NT2/D1 (cell line): ENCODE measurements around the gene CHRNA1.
A peak's percentile ranks its signal among the peaks of the same experiment; 100 is the strongest.

Experiments
- DNase-seq: peaks from one replicate; pipeline ENCODE4 v3.0.0-alpha.2; 2011; ENCODE audit warnings: low read depth, low spot score
- H3K27me3 ChIP-seq: 2 replicates; pipeline ENCODE4 v1.6.0; 2011; ENCODE audit warnings: mild to moderate bottlenecking; ENCODE audit not compliant: insufficient read length, insufficient read depth
- H3K36me3 ChIP-seq: 2 replicates; pipeline ENCODE4 v1.6.1; 2011; ENCODE audit warnings: mild to moderate bottlenecking, low read length, mixed read lengths; ENCODE audit not compliant: insufficient read depth, insufficient read length
- H3K4me1 ChIP-seq: 2 replicates; pipeline ENCODE4 v1.5.1; 2011; ENCODE audit not compliant: insufficient read depth, insufficient read length
- H3K4me3 ChIP-seq: 2 replicates; pipeline ENCODE4 v1.5.1; 2011; ENCODE audit warnings: low read depth; ENCODE audit not compliant: insufficient read length
- H3K9ac ChIP-seq: 2 replicates; pipeline ENCODE4 v1.6.0; 2011; ENCODE audit warnings: low read depth; ENCODE audit not compliant: insufficient read length
- H3K9me3 ChIP-seq: 2 replicates; pipeline ENCODE4 v1.5.1; 2011; ENCODE audit warnings: mild to moderate bottlenecking, low read length; ENCODE audit not compliant: insufficient read depth
- SUZ12 ChIP-seq: IDR thresholded peaks from 2 replicates; pipeline ENCODE4 v1.6.1; 2011; ENCODE audit not compliant: insufficient read length, insufficient read depth; ENCODE audit errors: extremely low read depth
- YY1 ChIP-seq: IDR thresholded peaks from 2 replicates; pipeline ENCODE4 v1.6.1; 2011; ENCODE audit not compliant: insufficient read length, insufficient read depth
- ZNF274 ChIP-seq: IDR thresholded peaks from 2 replicates; pipeline ENCODE4 v1.6.1; 2011; ENCODE audit warnings: mild to moderate bottlenecking, low read depth, low read length

Gene CHRNA1

DNA sequence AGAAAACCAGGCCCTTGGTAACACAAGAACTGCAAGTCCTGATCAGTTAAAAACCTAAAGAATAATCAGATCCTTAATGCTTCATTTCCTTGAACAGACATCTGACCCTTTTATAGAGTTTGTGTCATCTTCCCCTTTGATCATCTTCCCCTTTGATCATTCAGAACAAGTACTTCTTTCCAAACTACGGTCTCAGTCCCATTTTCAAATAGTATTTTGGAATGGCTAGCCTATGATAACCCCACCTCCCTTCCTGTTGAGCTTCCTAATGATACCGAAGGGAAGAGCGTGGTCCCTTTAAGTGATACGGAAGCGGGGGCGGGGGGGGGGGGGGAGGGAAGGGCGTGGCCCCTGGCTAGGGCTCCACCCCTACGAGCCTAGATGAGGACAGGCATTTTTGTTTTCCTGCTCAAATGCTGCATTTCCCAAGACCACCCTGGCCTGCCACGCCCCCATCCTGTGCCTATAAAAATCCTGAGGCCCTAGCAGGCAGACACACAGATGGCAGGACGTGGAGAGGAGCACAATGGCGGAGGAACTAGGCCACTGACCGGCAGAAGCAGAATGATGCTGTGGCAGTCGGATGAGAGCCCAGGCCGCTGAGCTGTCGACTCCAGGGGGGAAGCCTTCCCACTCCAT lies 24.1 kb upstream of the CHRNA1 start:
- no peaks in the 10 kb centered on the region for H3K27me3 ChIP-seq
- no peak overlapping the region for H3K4me3 ChIP-seq
- H3K9ac ChIP-seq = peak overlapping the region; percentile 46
- no peaks in the 10 kb centered on the region for H3K36me3 ChIP-seq
- no peak for DNase-seq
- H3K9me3 ChIP-seq = peaks cover 10% of the 10 kb centered on the region; the same call in 1 of the 2 replicates
- H3K4me1 ChIP-seq = peaks cover 12% of the 10 kb centered on the region
- TF ChIP-seq SUZ12 (no peak), YY1 (no peak), ZNF274 (no peak)

DNA sequence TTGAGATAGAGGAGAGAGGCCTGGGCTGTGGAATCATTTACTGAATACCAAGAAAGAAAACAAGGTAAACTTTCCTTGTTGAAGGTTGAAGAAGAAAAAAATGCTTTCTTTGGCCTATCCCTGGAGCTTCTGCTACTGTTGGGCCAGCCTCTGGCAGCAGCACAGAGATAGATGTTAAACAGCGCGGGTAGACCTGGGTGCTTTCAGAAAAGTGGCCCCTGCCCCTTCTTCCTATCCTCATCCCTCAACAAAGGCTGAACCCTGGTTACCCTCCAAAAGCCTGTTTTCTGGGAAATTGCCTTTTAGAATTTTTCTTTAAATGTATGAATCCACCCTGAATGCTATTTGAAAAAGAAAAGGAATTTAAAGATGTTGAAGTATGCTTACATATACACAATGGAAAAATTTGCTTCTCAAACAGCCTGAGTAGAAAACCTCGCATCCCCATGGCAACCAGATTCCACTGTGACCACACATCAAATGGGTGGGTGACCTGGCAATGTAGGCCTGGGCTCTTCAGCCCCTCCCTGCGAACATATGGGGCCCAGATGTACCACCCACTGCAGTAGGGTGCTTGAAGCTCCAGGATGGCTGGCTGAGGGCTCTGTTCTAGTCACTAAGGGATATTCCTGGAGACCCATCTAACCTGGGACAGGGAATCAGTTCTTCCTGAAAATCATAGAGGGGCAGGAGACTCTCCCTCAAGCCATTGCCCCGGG lies 23.4 kb upstream of the CHRNA1 start:
- DNase-seq = peak; percentile 94
- peaks cover 10% of the 10 kb centered on the region; the same call in 1 of the 2 replicates for H3K9me3 ChIP-seq
- H3K4me1 ChIP-seq = peaks cover 12% of the 10 kb centered on the region
- H3K9ac ChIP-seq = peak overlapping the region; percentile 46
- H3K27me3 ChIP-seq = no peaks in the 10 kb centered on the region
- no peak overlapping the region for H3K4me3 ChIP-seq
- no peaks in the 10 kb centered on the region for H3K36me3 ChIP-seq
- TF ChIP-seq YY1 (no peak), SUZ12 (no peak), ZNF274 (no peak)

DNA sequence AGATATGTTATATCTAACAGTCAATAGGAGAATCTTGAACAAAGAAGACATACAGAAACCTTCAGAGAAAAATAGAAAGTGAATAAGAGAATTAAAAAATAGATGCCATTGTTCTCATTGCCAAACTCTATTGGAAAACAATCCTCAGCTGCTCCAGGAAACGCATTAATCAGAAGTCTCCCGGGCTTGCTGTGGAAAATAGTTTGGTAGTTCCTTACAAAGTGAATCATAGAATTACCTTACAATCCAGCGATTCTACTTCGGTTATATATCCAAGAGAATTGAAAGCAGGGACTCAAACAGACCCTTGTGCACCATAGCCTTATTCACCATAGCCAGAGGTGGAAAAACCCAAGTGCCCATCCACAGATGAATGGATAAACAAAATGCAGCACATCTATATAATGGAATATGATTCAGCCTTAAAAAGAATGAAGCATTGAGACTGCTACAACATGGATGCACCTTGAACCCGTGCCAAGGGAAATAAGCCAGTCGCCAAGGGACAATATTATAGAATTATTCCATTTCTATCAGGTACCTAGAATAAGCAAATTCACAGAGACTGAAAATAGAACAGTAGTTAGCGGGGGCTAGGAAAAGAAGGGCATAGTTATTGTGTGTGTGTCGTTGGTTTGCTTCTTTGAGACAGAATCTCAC lies 21.9 kb upstream of the CHRNA1 start:
- Histone ChIP-seq H3K4me1 (peaks cover 8% of the 10 kb centered on the region), H3K9me3 (peaks cover 10% of the 10 kb centered on the region; the same call in 1 of the 2 replicates), H3K9ac (peak overlapping the region; percentile 11), H3K27me3 (no peaks in the 10 kb centered on the region), H3K4me3 (no peak overlapping the region), H3K36me3 (no peaks in the 10 kb centered on the region)
- DNase-seq = no peak
- TF ChIP-seq YY1 = no peak
- TF ChIP-seq ZNF274 = no peak
- no peak for TF ChIP-seq SUZ12

DNA sequence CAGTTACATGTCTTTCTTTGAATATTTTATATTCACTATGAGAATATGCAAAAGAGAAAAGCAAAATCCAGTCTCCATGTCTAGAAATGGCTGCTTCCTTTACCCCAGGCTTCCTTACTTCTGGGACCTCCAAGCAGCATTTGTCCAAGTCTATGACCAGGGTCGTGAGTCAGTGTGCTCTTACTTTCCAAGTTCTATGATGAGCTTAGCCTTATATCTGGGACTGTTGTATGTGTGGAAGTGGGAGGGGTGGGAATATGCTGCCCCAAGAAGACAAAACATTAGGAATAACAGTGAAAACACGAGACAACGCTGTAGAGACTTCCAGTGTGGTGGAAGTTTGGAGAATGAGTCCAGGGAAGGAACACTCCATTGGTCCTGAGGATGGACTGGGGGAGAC lies 21.2 kb upstream of the CHRNA1 start:
- Histone ChIP-seq H3K9ac (no peak overlapping the region), H3K4me3 (no peak overlapping the region), H3K36me3 (no peaks in the 10 kb centered on the region), H3K27me3 (no peaks in the 10 kb centered on the region), H3K4me1 (peaks cover 9% of the 10 kb centered on the region), H3K9me3 (peaks cover 10% of the 10 kb centered on the region; the same call in 1 of the 2 replicates)
- no peak for DNase-seq
- TF ChIP-seq YY1 = no peak
- TF ChIP-seq ZNF274 = no peak
- TF ChIP-seq SUZ12 = no peak

DNA sequence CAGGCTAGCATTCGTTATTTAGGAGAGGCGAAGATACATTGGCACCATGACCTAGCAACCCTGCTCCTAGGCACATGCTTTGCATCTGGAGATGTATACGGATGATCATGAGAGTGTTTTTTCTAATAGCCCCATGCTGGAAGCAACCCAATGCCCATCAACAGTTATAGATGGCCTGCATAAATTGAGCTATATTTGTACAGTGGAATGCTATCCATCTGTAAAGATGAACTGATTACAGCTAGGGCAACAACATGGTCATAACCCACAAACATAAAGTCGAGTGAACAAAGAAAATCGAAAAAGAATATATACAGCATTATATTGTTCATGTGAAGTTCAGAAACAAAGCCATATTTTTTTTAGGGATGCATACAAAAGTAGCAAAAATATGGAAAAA lies 20.6 kb upstream of the CHRNA1 start:
- TF ChIP-seq YY1 (no peak), SUZ12 (no peak), ZNF274 (no peak)
- Histone ChIP-seq H3K4me1 (peaks cover 10% of the 10 kb centered on the region), H3K9ac (no peak overlapping the region), H3K9me3 (peaks cover 10% of the 10 kb centered on the region; the same call in 1 of the 2 replicates), H3K36me3 (no peaks in the 10 kb centered on the region), H3K27me3 (no peaks in the 10 kb centered on the region), H3K4me3 (no peak overlapping the region)
- no peak for DNase-seq

DNA sequence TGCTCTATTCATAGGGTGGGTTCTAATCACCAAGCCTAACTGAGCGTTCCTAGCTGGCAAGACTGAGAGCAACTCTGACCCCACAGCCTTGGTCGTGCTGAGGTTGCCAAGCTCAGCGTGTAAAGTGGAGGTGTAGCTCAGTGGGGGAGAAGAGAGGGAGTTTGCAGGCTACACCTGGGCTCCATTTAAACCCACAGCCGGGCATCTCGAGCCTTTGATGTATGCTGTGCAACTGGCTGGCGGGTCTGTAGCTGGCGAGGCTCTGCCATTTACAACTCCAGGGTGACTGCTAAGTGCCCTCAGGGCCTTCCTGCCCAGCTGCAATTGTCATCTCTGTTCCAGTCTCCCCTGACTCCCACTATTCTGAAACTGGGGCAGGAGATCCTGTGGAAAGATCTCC lies 20.0 kb upstream of the CHRNA1 start:
- no peak for TF ChIP-seq SUZ12
- no peak for DNase-seq
- Histone ChIP-seq H3K4me3 (no peak overlapping the region), H3K9me3 (peaks cover 8% of the 10 kb centered on the region; the same call in 1 of the 2 replicates), H3K27me3 (no peaks in the 10 kb centered on the region), H3K36me3 (no peaks in the 10 kb centered on the region), H3K9ac (no peak overlapping the region), H3K4me1 (peaks cover 10% of the 10 kb centered on the region)

DNA sequence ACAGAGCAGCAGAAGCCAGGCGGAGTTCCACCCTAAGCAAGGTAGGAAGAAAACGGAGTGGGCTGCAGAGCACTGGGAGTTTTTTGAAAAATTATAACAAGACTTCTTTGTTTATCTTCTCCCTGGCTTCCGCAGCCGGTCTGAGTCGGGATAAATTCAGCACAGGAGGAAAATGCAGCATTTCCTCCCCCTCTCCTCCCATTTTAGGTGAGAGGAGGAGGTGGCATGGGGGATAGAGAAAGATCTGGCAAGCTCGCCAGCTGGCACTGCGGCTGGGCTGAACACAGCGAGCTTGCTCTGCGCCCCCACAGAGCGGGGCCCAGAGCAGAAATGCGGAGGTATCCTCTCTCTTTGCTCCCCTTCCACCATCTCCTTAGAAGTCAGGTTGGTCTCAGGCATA lies 17.7 kb upstream of the CHRNA1 start:
- TF ChIP-seq ZNF274 (no peak), YY1 (no peak)
- Histone ChIP-seq H3K4me1 (peaks cover 11% of the 10 kb centered on the region), H3K27me3 (no peaks in the 10 kb centered on the region), H3K4me3 (no peak overlapping the region), H3K9ac (no peak overlapping the region), H3K9me3 (no peaks in the 10 kb centered on the region), H3K36me3 (no peaks in the 10 kb centered on the region)
- DNase-seq = no peak
